ENCODE results near the gene SDK1. TPM values are rescaled to one million over a fixed set of nuclear protein-coding genes. Genes with fewer than 3 reads are reported as not detected.

Gene SDK1
- total and polyA plus RNA-seq, 7 experiments from 2014 or later, result 0.07 to 2.5 (median 0.54) TPM

- ATAC-seq (no peak), DNase-seq (no peak)
- Mint-ChIP-seq H3K27ac (no peak overlapping the region), H3K27me3 (peaks cover 0 to 11% (median 0%) of the 10 kb centered on the region in 5 donors), H3K36me3 (no peaks in the 10 kb centered on the region), H3K4me3 (no peak overlapping the region), H3K4me1 (peaks cover 0 to 4% (median 0%) of the 10 kb centered on the region in 7 donors), H3K9me3 (peaks cover 0 to 8% (median under 1%) of the 10 kb centered on the region in 11 donors)
- Histone ChIP-seq H3K4me1 (ENCODE audit: control insufficient read depth in 2 of 2, insufficient read depth in 2 of 2, low read length in 2 of 2) (no peaks in the 10 kb centered on the region), H3K9me3 (ENCODE audit: control insufficient read depth in 2 of 3, low read length in 3 of 3) (no peaks in the 10 kb centered on the region), H3K36me3 (ENCODE audit: control insufficient read depth in 2 of 3, insufficient read depth in 3 of 3, low read length in 3 of 3) (no peaks in the 10 kb centered on the region), H3K4me3 (ENCODE audit: low read length) (no peak overlapping the region), H3K27ac (ENCODE audit: low read depth, low read length) (no peak overlapping the region), H3K27me3 (ENCODE audit: control insufficient read depth in 2 of 2, insufficient read depth in 2 of 2, low read length in 2 of 2) (peaks cover 0 to 3% of the 10 kb centered on the region in 2 donors)
- ChIA-PET POLR2A (no interaction called here), CTCF (no interaction called here)
- intact Hi-C loops (cut with micrococcal nuclease), result no loop called here
Observed at GRCh38 chr7:3866277-3866676, 565.2 kb downstream of the SDK1 start.

- H3K27me3 ChIP-seq (ENCODE audit: control insufficient read depth in 2 of 2, insufficient read depth in 2 of 2, low read length in 2 of 2), result peaks cover 0 to 3% of the 10 kb centered on the region in 2 donors
- DNase-seq (no peak), ATAC-seq (no peak)
- CTCF ChIA-PET, result interaction anchor here (0.6 kb wide), 1 partner anchor 1468 kb away, joined by 3 read pairs; no protein-coding TSS in a partner anchor
- H3K36me3 ChIP-seq (ENCODE audit: control insufficient read depth in 2 of 3, insufficient read depth in 3 of 3, low read length in 3 of 3), result no peaks in the 10 kb centered on the region
- H3K9me3 ChIP-seq (ENCODE audit: control insufficient read depth in 2 of 3, low read length in 3 of 3), result no peaks in the 10 kb centered on the region
- H3K27me3 Mint-ChIP-seq, result peaks cover 0 to 11% (median 0%) of the 10 kb centered on the region in 5 donors
- peaks cover 0 to 14% (median 4%) of the 10 kb centered on the region in 11 donors for H3K9me3 Mint-ChIP-seq
- no peak overlapping the region for H3K27ac Mint-ChIP-seq
- no peaks in the 10 kb centered on the region for H3K4me1 ChIP-seq (ENCODE audit: control insufficient read depth in 2 of 2, insufficient read depth in 2 of 2, low read length in 2 of 2)
- H3K4me3 ChIP-seq (ENCODE audit: low read length), result no peak overlapping the region
- intact Hi-C loops (cut with micrococcal nuclease), result no loop called here
- H3K36me3 Mint-ChIP-seq, result no peaks in the 10 kb centered on the region
- no peaks in the 10 kb centered on the region for H3K4me1 Mint-ChIP-seq
- H3K4me3 Mint-ChIP-seq, result no peak overlapping the region
- H3K27ac ChIP-seq (ENCODE audit: low read depth, low read length), result no peak overlapping the region
- POLR2A ChIA-PET, result no interaction called here
Observed at GRCh38 chr7:3867863-3868262, 566.8 kb downstream of the SDK1 start.

- Histone ChIP-seq H3K4me3 (ENCODE audit: low read length) (no peak overlapping the region), H3K27me3 (ENCODE audit: control insufficient read depth in 2 of 2, insufficient read depth in 2 of 2, low read length in 2 of 2) (no peaks in the 10 kb centered on the region), H3K9me3 (ENCODE audit: control insufficient read depth in 2 of 3, low read length in 3 of 3) (peaks cover 0 to under 1% (median 0%) of the 10 kb centered on the region in 3 experiments), H3K4me1 (ENCODE audit: control insufficient read depth in 2 of 2, insufficient read depth in 2 of 2, low read length in 2 of 2) (no peaks in the 10 kb centered on the region), H3K27ac (ENCODE audit: low read depth, low read length) (no peak overlapping the region), H3K36me3 (ENCODE audit: control insufficient read depth in 2 of 3, insufficient read depth in 3 of 3, low read length in 3 of 3) (no peaks in the 10 kb centered on the region)
- peaks cover 0 to 2% (median 0%) of the 10 kb centered on the region in 11 donors for H3K9me3 Mint-ChIP-seq
- DNase-seq (no peak), ATAC-seq (no peak)
- H3K4me3 Mint-ChIP-seq, result no peak overlapping the region
- peaks cover 0 to 18% (median 4%) of the 10 kb centered on the region in 5 donors for H3K27me3 Mint-ChIP-seq
- H3K36me3 Mint-ChIP-seq, result peaks cover 0 to 4% (median 0%) of the 10 kb centered on the region in 5 donors
- H3K27ac Mint-ChIP-seq, result no peak overlapping the region
- ChIA-PET CTCF (no interaction called here), POLR2A (no interaction called here)
- intact Hi-C loops (cut with micrococcal nuclease), result no loop called here
- no peaks in the 10 kb centered on the region for H3K4me1 Mint-ChIP-seq
Observed at GRCh38 chr7:3879355-3880075, 578.5 kb downstream of the SDK1 start.

GRCh38 chr7:3880228-3880987 lies 579.4 kb downstream of the SDK1 start:
- Mint-ChIP-seq H3K9me3 (peaks cover 0 to 2% (median 0%) of the 10 kb centered on the region in 11 donors), H3K27ac (no peak overlapping the region), H3K36me3 (peaks cover 0 to 4% (median 0%) of the 10 kb centered on the region in 5 donors), H3K4me1 (no peaks in the 10 kb centered on the region), H3K4me3 (no peak overlapping the region), H3K27me3 (peaks cover 0 to 12% (median 4%) of the 10 kb centered on the region in 5 donors)
- H3K27me3 ChIP-seq (ENCODE audit: control insufficient read depth in 2 of 2, insufficient read depth in 2 of 2, low read length in 2 of 2), result no peaks in the 10 kb centered on the region
- ChIA-PET POLR2A (no interaction called here), CTCF (no interaction called here)
- H3K27ac ChIP-seq (ENCODE audit: low read depth, low read length), result no peak overlapping the region
- no peak overlapping the region for H3K4me3 ChIP-seq (ENCODE audit: low read length)
- ATAC-seq (no peak), DNase-seq (no peak)
- no peaks in the 10 kb centered on the region for H3K36me3 ChIP-seq (ENCODE audit: control insufficient read depth in 2 of 3, insufficient read depth in 3 of 3, low read length in 3 of 3)
- no peaks in the 10 kb centered on the region for H3K9me3 ChIP-seq (ENCODE audit: control insufficient read depth in 2 of 3, low read length in 3 of 3)
- intact Hi-C loops (cut with micrococcal nuclease), result no loop called here
- H3K4me1 ChIP-seq (ENCODE audit: control insufficient read depth in 2 of 2, insufficient read depth in 2 of 2, low read length in 2 of 2), result no peaks in the 10 kb centered on the region

GRCh38 chr7:3882782-3883181 lies 581.7 kb downstream of the SDK1 start:
- Histone ChIP-seq H3K4me1 (ENCODE audit: control insufficient read depth in 2 of 2, insufficient read depth in 2 of 2, low read length in 2 of 2) (no peaks in the 10 kb centered on the region), H3K4me3 (ENCODE audit: low read length) (no peak overlapping the region), H3K36me3 (ENCODE audit: control insufficient read depth in 2 of 3, insufficient read depth in 3 of 3, low read length in 3 of 3) (no peaks in the 10 kb centered on the region), H3K9me3 (ENCODE audit: control insufficient read depth in 2 of 3, low read length in 3 of 3) (no peaks in the 10 kb centered on the region), H3K27me3 (ENCODE audit: control insufficient read depth in 2 of 2, insufficient read depth in 2 of 2, low read length in 2 of 2) (no peaks in the 10 kb centered on the region), H3K27ac (ENCODE audit: low read depth, low read length) (no peak overlapping the region)
- no peaks in the 10 kb centered on the region for H3K4me1 Mint-ChIP-seq
- POLR2A ChIA-PET, result no interaction called here
- intact Hi-C loops (cut with micrococcal nuclease), result no loop called here
- H3K27ac Mint-ChIP-seq, result no peak overlapping the region
- no peak for DNase-seq
- no peak for ATAC-seq
- H3K9me3 Mint-ChIP-seq, result no peaks in the 10 kb centered on the region
- CTCF ChIA-PET, result no interaction called here
- H3K27me3 Mint-ChIP-seq, result peaks cover 0 to 4% (median 0%) of the 10 kb centered on the region in 5 donors
- H3K4me3 Mint-ChIP-seq, result no peak overlapping the region
- H3K36me3 Mint-ChIP-seq, result peaks cover 0 to 4% (median 0%) of the 10 kb centered on the region in 5 donors

- H3K27ac Mint-ChIP-seq, result peak overlapping the region in 1 of 9 donors; percentile 4
- Histone ChIP-seq H3K27me3 (ENCODE audit: control insufficient read depth in 2 of 2, insufficient read depth in 2 of 2, low read length in 2 of 2) (no peaks in the 10 kb centered on the region), H3K9me3 (ENCODE audit: control insufficient read depth in 2 of 3, low read length in 3 of 3) (no peaks in the 10 kb centered on the region), H3K27ac (ENCODE audit: low read depth, low read length) (no peak overlapping the region), H3K4me3 (ENCODE audit: low read length) (no peak overlapping the region), H3K4me1 (ENCODE audit: control insufficient read depth in 2 of 2, insufficient read depth in 2 of 2, low read length in 2 of 2) (no peaks in the 10 kb centered on the region), H3K36me3 (ENCODE audit: control insufficient read depth in 2 of 3, insufficient read depth in 3 of 3, low read length in 3 of 3) (no peaks in the 10 kb centered on the region)
- no peaks in the 10 kb centered on the region for H3K4me1 Mint-ChIP-seq
- intact Hi-C loops (cut with micrococcal nuclease), result no loop called here
- POLR2A ChIA-PET, result no interaction called here
- peaks cover 0 to 4% (median 0%) of the 10 kb centered on the region in 5 donors for H3K36me3 Mint-ChIP-seq
- CTCF ChIA-PET, result interaction anchor here (0.6 kb wide), 1 partner anchor 724 kb away, joined by 3 read pairs; no protein-coding TSS in a partner anchor
- H3K9me3 Mint-ChIP-seq, result no peaks in the 10 kb centered on the region
- no peak for ATAC-seq
- DNase-seq, result no peak
- peaks cover 0 to 4% (median 0%) of the 10 kb centered on the region in 5 donors for H3K27me3 Mint-ChIP-seq
- no peak overlapping the region for H3K4me3 Mint-ChIP-seq
Observed at GRCh38 chr7:3884543-3884942, 583.5 kb downstream of the SDK1 start.

All from naive thymus-derived CD4-positive, alpha-beta T cell (primary cell).